NCI-H1092 (cell line): ENCODE results near the gene CMBL.
"Not testable (repeated sequence)": the region's sequence is repeated elsewhere in the genome, so short reads cannot be mapped to it uniquely, and the experiment has no call there.

Source experiments
- DNase-seq: peaks from one replicate; lab custom pipeline; 2025; lab: John Stamatoyannopoulos, UW

Gene CMBL

GRCh38 chr5:10307206-10308148 lies at the start of gene CMBL:
Gene CMBL, minus strand, starts transcription at chr5:10307902. Its CDS starts 17,140 bp downstream, at chr5:10290762.
- DNase-seq = peak; percentile 59

- no peak for DNase-seq
Measured at GRCh38 chr5:10355071-10355889, 47.6 kb upstream of the CMBL start.

DNA sequence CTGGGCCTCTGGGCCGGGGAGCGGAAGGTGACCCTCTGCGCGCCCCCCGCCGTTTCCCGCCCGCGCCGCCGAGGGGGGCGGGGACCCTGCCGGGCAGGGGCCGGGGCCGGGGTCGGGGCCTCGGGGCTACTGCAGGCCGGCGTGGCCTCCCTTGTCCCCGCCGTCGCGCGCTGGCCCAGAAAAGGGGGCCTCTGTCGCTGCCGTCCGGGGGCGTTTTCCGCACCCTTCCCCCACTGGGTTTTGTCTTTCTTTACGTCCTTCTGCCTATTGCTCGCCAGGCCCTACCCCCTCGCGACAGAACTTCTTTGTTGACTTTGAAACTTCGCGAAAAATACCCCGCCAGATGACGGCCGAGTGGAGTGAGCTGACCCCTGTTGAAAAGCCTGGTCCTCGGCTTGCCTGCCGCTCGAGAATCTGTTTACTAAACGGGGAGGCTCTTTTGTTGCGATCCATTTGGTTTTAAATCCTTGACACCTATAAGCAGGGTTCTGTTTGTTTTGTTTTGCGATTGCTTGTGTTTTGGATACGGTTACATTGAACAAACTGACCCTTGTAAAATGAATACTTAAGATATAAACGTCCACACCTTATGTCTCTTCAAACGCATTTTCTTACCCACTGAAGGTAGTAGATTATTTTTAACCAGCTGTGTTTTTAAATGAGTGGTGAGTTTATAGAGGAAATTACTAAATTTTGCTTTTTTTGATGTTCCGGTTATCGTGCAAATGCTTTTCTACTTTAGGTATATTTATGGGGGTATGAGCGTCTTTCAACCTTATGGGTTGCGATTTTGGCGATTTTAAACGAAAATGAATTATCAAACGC lies 46.6 kb upstream of the CMBL start:
- DNase-seq = no peak

GRCh38 chr5:10353241-10354047 lies 45.7 kb upstream of the CMBL start, which contains the start of gene MARCHF6:
Gene MARCHF6, plus strand, starts transcription at chr5:10353695. Its CDS starts 204 bp downstream, at chr5:10353899.
- peak; percentile 91 for DNase-seq

- peak; percentile 68 for DNase-seq
Measured at GRCh38 chr5:10352430-10353240, 44.9 kb upstream of the CMBL start.

- DNase-seq = no peak
Measured at GRCh38 chr5:10351919-10352318, 44.2 kb upstream of the CMBL start.

- no peak for DNase-seq
Measured at GRCh38 chr5:10351199-10351905, 43.6 kb upstream of the CMBL start.

DNA sequence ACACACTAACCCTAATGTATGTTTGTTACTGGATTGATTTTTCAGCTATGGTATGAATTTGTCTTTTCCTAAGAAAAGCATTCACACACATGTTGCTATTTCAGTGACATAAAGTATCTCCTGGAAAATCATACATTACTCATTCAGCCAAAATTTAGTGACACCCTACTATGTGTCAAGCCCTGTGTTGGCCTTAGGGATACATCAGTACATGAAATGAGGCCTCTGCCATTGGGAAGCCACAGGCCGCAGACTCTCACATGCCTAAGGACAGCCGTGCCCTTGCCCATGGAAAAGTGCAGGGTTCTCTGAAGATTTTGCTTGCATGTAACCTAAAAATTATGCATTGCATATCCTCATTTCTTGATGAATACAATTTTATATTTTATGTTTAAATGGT lies 40.6 kb upstream of the CMBL start:
- DNase-seq = no peak

- not testable (repeated sequence) for DNase-seq
Measured at GRCh38 chr5:10344461-10345106, 36.9 kb upstream of the CMBL start.

DNA sequence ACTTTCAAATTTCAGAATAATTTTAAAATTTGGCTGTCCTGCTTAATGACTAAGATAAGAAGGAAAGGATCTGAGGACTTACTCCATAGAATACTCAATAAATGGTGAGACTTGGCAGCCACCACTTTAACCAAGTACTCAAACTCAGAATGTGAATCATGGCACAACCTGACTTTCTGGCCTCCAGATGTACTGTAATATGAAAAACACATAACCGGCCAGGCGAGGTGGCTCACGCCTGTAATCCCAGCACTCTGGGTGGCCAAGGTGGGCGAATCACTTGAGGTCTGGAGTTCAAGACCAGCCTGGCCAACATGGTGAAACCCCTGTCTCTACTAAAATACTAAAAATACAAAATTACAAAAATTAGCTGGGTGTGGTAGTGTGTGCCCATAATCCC lies 35.8 kb upstream of the CMBL start:
- no peak for DNase-seq

- DNase-seq = no peak
Measured at GRCh38 chr5:10339958-10340357, 32.3 kb upstream of the CMBL start.

DNA sequence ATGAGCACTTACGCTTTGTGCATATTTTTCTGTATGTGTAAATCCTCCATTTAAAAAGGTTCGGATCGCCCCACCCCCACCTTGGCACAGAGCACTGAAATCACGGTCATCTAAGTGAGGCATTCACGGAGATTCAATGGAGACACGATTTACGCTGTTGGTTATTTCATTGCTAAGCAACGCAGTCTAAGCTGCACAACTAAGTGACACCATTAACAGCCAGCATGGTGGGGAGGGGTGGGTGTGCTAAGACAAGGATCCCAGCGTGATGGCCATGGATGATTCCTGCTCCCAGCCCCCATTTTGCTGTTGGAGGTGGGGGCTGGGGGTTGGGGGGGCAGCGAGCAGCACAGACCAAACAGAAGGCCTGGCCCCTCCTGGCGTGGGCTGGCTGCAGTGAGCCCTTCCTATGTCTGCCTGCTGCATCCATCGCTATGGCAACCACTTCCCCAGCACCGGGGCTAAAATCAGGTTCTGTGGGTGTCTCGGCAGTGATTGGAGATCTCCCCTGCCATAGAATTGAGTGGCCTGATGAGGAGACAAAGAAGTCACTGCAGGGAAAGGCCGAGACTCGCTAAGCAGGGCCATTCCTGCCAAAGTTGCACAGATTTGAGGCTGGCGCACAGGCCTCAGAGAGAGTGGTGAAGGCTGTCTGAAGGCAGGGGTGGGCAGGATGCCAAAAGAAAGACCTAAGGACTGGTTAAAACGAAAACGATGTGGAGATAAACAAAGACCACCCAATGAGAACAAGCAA lies 31.5 kb upstream of the CMBL start:
- peak; percentile 97 for DNase-seq

GRCh38 chr5:10338686-10339057 lies 31.0 kb upstream of the CMBL start:
- peak; percentile 72 for DNase-seq

- peak; percentile 56 for DNase-seq
Measured at GRCh38 chr5:10337986-10338385, 30.3 kb upstream of the CMBL start.

DNA sequence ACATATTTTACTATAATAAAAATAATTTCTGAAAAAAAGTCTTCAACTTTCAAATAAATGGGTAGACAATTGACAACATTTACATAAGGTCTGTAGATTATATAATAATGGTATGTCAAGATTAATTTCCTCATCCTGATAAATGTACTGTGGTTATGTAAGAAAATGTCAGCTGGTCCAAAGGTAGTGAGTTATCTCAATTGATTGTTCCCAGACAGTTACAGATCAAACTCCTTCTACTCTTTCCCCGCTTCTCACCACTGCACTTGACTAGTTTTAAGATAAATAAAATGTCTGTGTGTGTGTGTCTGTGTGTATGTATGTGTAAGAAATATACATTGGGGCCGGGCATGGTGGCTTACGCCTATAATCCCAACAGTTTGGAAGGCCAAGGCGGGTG lies 29.4 kb upstream of the CMBL start:
- DNase-seq = no peak

DNA sequence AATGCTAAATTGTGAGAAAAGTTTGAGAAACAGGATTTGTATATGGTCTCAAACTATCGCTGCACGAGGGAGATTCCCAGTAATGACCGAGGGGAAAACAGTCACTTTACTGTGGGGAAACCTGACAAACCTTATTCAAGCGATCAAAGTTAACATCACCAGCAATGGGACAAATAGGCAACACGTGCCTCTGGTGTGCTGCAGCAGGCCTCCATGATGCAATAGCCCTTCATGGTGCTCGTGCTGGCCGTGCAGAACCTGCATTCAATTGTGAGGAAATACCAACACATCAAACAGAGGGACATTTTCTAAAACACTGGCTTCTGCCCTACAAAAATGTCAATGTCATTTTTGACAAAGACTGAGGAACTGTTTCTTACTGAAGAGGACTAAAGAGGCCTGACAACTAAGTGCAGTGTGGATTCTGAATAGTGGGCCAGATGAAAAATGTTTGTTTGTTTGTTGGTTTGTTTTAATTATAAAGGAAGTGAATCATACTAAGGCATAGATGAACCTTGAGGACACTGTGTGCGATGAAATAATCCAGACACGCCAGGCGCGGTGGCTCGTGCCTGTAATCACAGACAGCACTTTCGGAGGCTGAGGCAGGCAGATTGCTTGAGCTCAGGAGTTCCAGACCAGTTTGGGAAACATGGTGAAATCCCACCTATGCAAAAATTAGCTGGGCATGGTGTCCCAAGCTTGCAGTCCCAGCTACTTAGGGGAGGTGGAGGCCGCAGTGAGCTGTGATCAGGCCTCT lies 28.2 kb upstream of the CMBL start:
- DNase-seq = no peak

DNA sequence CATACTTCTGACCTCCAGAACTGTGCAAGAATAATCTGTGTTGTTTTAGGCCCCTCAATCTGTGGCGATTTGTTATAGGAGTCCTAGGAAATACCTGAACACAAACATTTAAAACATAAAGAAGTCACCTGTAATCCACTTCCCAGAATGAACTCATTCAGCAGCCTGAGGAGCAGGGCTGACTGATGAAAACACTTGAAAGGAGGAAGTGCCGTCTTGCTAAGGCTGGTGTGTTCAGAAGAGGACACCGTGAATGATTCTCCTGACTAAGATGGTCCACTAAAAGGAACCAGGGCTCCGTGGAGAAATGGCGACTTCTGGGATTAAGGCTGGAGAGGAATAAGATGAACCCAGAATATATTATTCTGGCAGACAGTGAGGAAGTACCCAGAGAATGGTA lies 27.1 kb upstream of the CMBL start:
- DNase-seq = no peak
